RPMI7951 (cell line): Measurements from ENCODE around the gene BMPR1A. TPM values are rescaled to one million over a fixed set of nuclear protein-coding genes. Genes with fewer than 3 reads are reported as not detected.
A peak's percentile ranks its signal among the peaks of the same experiment; 100 is the strongest.
"Not testable (repeated sequence)": the region's sequence is repeated elsewhere in the genome, so short reads cannot be mapped to it uniquely, and the experiment has no call there.

Experiments
- DNase-seq: peaks from one replicate; pipeline ENCODE4 v3.0.0-alpha.2; 2012; ENCODE audit warnings: low read depth
- total RNA-seq: library from RNA; depleted of rRNA; stranded (reverse); fragments of >200 nt; shearing (Covaris generic); gene quantifications from 2 replicates; pipeline ENCODE4 v1.2.3, GENCODE V29; 2014

The BMPR1A gene
- total RNA-seq, 1 experiment from 2014 or later, result 30.3 TPM

GRCh38 chr10:86940076-86940475, 183.7 kb downstream of the BMPR1A start:
- DNase-seq, result not testable (repeated sequence)

DNA sequence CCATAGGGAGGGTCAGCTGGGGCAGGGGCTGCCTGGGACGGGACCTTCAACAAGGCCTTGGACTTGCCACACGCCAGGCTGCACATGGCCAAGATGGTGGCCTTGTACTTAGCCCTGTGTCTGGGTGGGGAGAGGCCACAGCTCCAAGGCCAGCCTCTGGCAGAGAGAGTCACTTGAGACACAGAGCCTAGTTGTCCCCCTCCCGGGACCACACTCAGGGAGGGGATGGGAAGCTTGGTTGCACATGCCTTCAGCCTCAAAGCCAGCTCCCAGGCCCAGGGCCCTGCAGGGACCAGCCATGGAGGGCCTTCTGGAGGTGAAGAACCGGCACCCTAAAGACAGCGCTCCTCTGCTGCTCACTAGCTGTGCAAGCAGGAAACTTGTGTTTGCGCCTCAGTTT, 184.3 kb downstream of the BMPR1A start:
- no peak for DNase-seq

GRCh38 chr10:86941426-86941825, 185.0 kb downstream of the BMPR1A start:
- no peak for DNase-seq

DNA sequence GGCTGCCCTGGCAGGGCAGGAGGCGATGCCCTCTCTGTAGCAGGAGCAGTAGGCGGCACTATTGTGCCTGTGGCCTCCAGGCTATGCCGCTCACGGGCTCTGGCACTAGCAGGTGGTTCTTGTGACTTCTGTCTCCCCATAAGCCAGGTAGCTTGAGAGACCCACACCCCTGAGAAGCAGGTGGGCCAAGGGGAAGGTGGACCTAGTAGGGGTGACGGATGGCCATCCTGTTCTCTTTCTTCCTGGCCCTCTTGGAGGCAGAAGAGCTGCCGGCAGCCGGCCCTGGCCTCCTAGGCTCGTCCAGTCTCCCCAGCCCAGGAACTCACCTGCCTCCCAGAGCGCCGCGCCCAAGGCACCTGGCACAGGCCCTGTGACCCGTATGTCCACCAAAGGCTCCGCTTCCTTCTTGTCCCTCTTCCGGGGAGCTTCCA, 185.6 kb downstream of the BMPR1A start:
- no peak for DNase-seq

DNA sequence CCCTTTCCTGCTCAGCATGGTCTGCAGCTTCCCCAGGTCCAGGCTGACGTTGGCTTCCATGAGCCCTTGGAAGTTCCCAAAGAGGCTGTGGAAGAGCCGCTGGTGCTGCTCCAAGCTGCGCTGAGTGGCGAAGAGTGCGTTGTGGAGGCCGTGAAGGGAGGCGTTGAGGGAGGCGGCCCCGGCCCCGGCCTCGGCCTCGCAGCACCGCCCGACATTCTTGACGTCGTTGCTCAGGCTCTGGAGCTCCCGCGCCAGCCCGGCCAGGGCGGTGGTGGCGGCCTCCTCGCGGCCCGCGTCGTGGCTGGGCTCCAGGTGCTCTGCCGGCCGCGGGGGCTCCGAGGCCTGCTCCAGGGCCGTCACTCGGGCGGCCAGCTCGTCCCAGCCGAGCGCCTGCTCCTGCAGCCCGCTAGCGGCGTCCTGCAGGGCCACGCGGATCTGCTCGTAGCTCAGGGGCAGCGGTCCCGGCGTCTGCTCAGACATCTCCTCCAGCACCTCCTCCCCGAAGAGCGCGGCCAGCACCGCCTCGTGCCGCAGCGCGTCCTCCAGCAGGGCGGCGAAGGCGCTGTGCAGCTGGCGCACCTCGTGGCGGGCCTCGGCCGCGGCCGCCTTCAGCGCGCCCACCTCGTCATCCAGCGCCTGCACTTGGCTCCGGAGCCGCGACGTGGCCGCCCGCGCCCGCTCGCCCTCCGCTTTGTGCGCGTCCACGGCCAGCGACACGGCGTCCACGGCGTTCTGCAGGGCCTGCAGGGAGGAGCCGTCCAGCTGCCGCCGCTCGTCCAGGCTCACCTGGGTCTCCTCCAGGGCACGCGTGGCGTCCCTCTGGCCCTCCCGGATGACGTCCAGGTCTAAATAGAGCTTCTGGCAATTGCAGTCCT, 186.3 kb downstream of the BMPR1A start:
- DNase-seq, result peak; percentile 20

GRCh38 chr10:86943316-86944030, 187.1 kb downstream of the BMPR1A start:
- no peak for DNase-seq

- no peak for DNase-seq
Measured at GRCh38 chr10:86944031-86944419, 187.6 kb downstream of the BMPR1A start.

GRCh38 chr10:86944471-86944870, 188.1 kb downstream of the BMPR1A start:
- DNase-seq, result peak; percentile 39

DNA sequence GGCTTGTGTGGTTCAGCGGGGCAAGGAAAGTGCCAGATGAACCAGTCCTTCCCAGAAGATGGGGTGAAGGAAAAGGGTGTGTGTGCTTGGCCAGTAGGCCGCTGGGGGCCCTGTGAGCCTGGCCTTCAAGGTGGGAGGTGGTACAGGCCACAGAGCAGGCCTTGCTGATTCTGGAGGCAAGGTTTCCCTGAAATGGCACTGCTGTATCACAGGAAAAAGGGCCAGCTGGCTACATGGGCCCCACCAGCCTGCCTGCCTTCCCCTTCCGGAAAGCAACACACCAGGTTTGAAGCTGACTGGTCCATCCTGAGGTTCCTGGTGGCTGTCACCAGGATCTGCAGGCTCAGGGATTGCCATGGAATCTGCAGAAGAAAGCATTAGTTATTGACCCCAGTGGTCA, 188.5 kb downstream of the BMPR1A start:
- no peak for DNase-seq

DNA sequence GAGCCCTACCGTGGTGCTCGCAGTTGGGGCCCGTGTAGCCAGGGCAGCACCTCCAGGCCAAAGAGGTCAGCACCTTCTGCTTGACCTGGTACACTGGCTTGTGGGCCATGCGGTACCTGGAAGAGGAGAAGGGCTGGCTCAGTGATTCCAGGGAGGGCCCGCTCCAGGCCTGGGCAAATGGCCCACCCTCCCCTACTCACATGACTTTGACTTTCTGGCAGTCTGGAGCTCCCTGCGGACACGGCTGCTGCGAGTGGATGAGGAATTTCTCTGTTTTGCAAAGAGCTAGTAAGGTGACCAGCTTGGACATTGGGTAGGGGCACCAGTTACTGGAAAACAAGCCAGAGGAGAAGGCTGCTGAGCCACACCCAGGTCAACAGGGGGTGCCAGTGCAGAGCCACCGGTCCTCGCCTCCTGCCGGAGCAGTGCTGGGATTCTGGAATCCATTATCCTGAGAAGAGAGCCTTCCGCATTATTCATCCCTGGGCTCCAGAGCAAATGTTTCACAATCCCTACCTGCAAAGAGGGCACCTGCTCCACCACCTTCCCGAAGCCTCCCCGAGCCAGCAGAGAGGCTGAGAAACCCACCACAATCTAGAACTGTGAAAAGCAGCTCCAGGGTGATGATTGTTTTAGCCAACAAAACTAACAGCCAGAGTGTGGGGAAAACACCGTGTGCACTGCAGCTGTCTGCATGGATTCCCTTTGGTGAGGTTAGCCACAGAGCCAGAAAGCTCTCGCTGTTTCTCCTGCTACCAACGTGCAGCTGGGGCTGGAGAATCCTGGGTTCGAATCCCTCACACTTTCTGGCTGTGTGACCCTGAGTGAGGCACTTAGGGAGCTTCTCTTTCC, 189.2 kb downstream of the BMPR1A start:
- no peak for DNase-seq

DNA sequence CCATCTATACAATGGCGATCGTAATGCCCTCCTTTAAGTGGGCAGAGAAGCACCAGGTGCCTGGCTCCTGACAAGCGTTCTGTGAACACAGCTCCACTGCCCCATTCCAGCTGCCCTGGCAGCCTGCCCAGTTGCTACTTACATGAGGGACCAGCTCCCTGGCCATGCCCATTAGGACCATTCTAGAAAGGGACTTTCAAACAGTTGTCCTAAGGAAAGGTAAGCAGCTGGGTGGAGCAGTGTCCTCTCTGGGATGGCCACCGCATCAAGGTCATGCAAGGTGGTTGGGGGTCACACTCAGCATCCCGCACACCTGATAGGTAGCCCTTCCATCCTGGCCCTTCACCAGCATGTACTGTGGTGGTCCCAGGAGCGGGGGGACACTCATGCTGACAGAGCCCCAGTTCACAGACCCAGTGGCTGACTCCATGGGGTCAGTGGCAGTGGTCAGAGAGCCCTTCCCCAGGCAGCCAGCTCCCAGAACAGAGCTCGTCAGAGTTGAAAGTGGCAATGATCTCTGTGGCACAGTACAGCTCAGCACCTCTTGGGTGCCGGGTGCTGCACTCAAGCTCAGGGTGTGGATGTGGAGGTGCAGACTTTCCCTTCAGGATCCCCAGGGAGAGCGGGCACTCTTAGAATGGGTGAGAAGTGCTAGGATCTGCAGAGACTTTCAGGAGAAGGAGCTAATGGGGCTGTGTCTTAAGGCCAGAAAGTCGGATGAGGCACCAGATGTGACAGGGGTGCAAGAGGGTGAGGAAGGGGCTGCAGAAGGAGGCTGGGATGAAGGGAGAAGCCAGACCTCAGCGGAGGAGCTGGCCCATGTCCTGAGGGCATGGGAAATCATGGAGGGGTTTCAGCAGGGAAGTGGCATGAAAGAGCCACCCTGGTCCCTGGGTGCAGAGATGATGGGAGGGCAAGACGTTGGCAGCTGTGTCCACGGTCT, 190.1 kb downstream of the BMPR1A start:
- DNase-seq, result no peak

DNA sequence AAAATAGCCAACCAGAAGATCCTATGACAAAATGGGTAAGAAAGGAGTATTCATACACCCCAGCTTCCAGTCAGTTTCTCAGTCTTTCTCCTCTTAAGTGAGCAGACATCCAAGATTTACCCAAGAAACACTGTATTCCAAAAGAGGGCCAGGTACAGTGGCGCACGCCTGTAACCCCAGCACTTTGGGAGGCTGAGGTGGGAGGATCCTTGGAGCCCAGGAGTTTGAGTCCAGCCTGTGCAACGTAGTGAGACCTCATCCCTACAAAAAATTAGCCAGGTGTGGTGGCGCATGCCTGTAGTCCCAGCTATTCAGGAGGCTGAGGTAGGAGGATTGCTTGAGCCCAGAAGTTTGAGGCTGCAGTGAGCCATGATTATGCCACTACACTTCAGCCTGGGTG, 191.4 kb downstream of the BMPR1A start:
- DNase-seq, result not testable (repeated sequence)

DNA sequence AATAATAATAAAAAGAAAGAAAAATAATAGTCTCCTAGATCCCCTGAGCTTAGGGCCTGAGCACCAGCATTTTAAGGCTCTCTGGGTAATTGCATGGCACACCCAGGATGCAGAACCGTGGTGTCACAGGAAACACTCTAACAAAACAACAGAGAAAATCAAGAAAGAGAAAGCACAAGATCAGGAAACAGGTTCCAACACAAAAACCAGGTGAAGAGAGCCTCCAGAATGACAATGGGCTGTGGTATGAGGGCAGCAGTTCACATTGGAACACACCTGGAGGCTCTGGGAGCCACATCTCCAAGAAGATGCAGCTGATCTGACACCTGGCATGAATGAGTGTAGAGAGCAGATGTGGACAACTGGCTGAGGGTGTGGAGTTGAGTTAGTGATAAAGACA, 193.9 kb downstream of the BMPR1A start:
- no peak for DNase-seq

GRCh38 chr10:86951184-86951761, 194.9 kb downstream of the BMPR1A start:
- DNase-seq, result no peak

DNA sequence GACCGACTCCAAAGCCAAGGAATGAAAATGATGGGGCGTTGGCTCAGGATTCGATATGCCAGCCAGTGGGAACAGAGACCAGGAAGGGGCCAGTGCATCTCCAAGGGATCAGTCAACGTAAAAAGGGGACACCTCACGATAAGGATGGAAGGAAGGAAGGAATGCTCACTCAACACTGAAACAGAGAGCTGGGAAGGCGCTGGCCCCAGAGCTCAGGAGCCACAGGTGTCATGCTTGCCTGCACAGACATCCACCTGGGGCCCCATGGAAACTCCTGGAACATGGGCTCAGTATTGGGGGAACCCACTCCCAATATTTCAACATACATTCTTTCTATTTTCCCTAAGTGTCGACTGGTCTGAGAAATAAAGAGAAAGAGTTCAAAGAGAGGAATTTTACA, 195.7 kb downstream of the BMPR1A start:
- no peak for DNase-seq

GRCh38 chr10:86952697-86953096, 196.3 kb downstream of the BMPR1A start:
- DNase-seq, result not testable (repeated sequence)

GRCh38 chr10:86953747-86954680, 197.6 kb downstream of the BMPR1A start:
- no peak for DNase-seq

GRCh38 chr10:86954681-86955500, 198.5 kb downstream of the BMPR1A start:
- no peak for DNase-seq
